GM18858 (cell line): ENCODE data around the gene KRTAP26-1.

Source experiments
- ATAC-seq: cut with Tn5 transposase; IDR thresholded peaks from one replicate; pipeline ENCODE4 v1.9.1; 2021; ENCODE audit not compliant: unreplicated experiment

The KRTAP26-1 gene

GRCh38 chr21:30320215-30320614 is at the start of gene KRTAP26-1:
Gene KRTAP26-1, minus strand, starts transcription at chr21:30320315. Its CDS starts 280 bp downstream, at chr21:30320035.
- no peak for ATAC-seq

DNA sequence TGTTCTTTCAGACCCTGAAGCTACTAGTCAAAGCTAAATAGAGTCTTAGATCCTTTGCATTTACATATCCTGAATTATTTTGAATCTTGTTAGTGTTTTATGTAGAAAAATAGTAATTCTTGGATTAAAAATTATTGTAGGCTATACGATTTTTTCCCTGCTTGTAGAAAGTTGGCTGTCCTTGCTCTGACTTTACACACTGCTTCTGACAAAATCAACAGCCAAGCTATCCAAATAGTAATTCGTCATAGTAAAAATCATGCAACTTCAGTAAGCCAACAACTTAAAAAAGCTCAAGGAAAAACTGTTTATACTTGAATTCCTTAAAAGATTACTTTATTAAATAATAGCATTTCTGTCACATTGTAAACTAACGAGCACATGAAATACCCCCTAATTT is 35.8 kb upstream of the KRTAP26-1 start:
- no peak for ATAC-seq

GRCh38 chr21:30354308-30355005 is 34.3 kb upstream of the KRTAP26-1 start:
- ATAC-seq = no peak

GRCh38 chr21:30351534-30351933 is 31.4 kb upstream of the KRTAP26-1 start:
- no peak for ATAC-seq

DNA sequence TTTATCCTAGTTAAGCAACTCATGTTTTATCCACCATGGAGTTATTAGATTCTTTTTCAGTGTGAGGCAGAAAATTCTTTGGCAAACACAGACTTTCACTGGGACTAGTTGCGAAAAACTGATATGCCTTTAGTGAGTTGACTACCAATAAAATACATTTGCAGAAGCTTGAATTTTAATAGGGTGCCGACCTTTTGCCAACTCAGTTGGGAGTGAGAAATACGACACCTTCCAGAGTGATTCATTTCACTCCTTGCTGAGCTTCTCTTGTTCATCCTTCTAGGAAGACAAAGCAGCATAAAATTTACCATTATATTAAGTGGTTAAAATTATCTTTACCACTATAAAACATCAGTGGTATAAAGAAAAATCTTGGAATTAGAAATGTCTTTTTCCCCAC is 29.5 kb upstream of the KRTAP26-1 start:
- ATAC-seq = no peak

DNA sequence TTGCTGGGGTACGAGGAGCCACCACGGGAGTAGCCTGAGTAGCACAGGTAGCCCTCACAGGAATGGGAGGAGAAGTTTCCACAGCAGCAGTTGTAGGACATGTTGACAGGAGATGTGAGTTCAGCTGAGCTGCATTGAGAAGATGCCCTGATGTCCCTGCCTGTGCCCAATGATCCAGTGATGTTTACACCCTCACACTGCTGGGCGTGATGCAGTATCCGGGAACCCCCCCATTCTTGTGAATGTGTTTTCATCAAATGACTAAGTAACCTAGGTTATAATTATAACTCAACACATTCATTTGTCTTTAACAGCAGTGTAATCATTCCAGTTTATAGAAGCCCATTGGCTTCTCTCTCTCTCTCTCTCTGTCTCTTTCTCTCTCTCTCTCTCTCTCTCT is 28.4 kb upstream of the KRTAP26-1 start, which contains the start of gene KRTAP23-1:
Gene KRTAP23-1, minus strand, starts transcription at position 101 of the 400 bp plus-strand sequence. Its CDS starts 0 bp downstream, at position 101.
- no peak for ATAC-seq

GRCh38 chr21:30345014-30345413 is 24.9 kb upstream of the KRTAP26-1 start:
- no peak for ATAC-seq

GRCh38 chr21:30340714-30341573 is 20.8 kb upstream of the KRTAP26-1 start:
- ATAC-seq = peak; percentile 58

- ATAC-seq = no peak
Measured at GRCh38 chr21:30338717-30339116, 18.6 kb upstream of the KRTAP26-1 start.

- ATAC-seq = no peak
Measured at GRCh38 chr21:30337772-30338171, 17.7 kb upstream of the KRTAP26-1 start.

DNA sequence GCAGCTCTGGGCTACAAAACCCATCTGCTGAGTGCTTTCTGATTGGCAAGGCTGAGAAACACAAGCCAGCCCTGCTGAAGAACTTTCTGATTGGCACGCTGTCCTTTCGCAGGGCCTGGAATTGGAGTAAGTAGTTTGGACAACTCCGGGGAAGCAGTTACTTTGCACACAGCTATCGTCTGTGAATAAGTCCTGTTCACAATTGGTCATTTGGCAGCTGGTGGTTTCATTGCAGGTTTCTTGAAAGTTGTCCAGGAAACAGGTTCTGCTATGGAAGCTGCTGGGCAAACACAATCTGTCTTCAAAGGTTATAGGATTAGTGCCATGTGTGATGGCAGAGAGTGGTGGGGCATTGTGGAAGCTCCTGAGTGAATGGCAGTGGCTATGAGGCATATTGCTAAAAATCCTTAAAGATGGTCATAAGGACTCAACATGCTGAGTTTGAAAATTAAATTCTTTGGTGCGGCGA is 17.2 kb upstream of the KRTAP26-1 start, which contains the start of gene KRTAP27-1:
Gene KRTAP27-1, minus strand, starts transcription at position 419 of the 469 bp plus-strand sequence. Its CDS starts 26 bp downstream, at position 393.
- no peak for ATAC-seq

- ATAC-seq = no peak
Measured at GRCh38 chr21:30336596-30336995, 16.5 kb upstream of the KRTAP26-1 start.

DNA sequence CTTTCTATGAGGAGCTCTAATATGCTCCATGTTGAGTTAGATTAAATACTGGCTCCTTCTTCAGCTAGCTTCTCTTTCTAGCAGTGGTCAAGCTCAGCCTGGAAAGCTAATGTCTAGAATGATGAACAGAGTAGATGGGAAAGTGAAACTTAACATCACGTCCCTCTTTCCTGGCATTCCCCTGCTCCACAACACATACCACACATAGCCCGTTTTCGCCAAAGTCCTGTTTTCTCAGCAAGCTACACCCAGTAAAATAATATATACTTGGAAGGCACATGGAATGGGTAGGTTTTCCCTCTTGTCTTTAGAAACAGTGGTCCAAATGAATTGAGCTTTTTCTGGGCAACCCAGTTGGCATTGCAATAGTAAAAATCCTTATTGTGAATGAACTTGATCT is 13.6 kb upstream of the KRTAP26-1 start:
- no peak for ATAC-seq

DNA sequence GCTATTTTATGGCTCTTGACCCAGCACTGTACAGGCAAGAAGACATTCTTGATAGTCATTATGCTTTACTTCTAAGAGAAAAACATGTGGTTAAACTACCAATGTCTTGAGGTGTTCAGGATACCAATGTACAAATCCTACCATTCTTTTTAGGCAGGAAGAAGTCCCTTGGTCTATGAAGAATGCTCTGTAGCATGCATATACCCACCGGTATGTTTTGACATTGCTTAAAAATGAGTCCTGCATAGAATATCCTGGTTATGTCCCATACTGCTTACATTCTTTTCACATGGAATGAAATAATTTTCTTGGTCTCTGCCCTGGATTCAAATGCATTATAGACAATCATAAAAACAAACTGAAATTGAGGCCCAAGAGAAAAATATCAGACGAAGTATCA is 12.6 kb upstream of the KRTAP26-1 start:
- ATAC-seq = no peak

DNA sequence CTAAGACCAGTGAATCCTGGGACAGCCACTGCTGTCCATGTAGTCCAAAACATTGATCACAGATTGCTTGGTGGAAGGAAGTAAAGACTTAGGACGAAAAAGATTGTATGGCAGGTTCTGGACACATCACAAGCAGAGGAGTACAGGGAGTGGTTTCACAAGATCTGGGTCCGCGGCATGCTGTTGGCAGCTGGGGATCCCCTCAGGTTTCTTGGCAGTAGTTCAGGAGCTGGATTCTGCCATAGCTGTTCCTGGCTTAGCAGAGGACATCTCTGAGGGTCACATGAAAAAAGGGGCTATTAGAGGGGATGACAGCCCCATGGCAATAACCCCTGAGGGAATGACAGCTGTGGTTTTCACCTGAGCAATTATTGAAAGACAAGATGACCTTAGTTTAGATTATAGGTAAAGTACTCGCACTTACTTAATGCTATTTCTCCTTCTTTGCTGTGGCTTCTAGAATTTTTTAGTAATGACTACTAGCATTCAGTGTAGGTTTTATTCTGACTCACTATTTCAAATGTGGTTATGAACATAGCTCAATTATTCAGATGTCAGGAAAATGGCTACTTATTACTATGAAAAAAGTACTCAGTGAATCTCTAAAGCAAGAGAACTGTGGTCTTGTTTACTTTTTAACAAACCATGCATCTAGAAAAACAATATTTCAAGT is 9.2 kb upstream of the KRTAP26-1 start:
- ATAC-seq = no peak

GRCh38 chr21:30326390-30326789 is 6.3 kb upstream of the KRTAP26-1 start:
- no peak for ATAC-seq

GRCh38 chr21:30315701-30316100 is 4.4 kb downstream of the KRTAP26-1 start:
- ATAC-seq = no peak

DNA sequence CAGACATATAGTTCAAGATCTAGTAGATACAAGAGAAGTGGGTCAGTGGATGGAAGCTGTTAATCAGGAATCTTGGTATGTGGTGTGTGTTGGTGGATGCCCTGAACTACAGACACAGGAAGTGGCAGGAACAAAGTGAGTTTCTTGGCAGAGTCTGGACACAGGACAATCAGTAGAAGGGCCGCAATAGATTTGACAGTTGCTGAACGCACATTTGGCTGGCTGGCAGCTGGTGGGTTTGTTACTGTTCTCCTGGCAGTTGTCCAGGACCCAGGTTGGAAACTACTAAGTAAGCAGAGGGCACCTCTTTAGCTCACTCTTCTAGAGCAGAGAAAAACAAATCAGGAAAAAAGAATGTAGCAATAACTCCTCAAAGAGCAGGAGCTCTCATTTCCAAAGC is 13.2 kb downstream of the KRTAP26-1 start:
- no peak for ATAC-seq

DNA sequence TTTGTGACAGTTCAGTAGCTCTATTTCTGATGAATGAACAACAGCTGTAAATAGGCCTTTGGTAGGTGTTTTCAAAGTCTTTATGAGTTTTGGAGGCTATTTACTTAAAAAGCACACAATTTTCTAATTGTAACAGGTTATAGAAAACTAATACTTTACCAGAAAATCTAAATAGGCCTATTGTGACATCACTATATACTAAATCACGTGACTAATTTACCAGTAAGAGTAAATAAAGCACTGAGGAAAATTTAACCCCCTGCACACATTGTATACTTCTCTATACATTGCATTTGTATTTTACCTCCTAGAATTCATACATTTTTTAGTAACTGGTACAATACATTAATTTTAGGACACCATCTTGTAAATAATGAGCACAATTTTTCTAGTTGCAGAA is 15.0 kb downstream of the KRTAP26-1 start:
- ATAC-seq = no peak

DNA sequence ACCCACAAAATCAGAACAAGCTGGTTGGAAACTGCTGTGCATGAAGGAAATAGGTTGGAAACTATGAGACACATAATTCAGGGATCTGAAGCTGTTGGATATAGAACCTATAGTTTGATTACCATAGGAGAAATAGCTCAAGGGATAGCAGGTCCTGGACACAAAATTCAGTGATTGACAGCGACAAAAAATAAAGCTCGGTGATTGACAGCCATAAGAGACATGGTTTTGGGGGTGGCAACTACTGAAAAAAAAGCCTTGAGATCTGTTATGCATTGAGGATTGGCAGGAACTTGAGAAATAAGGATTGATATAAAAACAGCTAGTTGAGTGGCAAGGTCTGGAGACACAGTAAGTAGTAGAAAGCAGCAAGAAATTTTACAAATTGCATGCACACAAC is 30.9 kb downstream of the KRTAP26-1 start, which contains the start of gene KRTAP25-1:
Gene KRTAP25-1, minus strand, starts transcription at position 300 of the 400 bp plus-strand sequence. Its CDS starts 24 bp downstream, at position 276.
- no peak for ATAC-seq

- ATAC-seq = no peak
Measured at GRCh38 chr21:30282850-30283249, 37.3 kb downstream of the KRTAP26-1 start, which contains the start of gene KRTAP24-1. Gene KRTAP24-1, minus strand, starts transcription at chr21:30282950. Its CDS starts 18 bp downstream, at chr21:30282932.
